Measurements from ENCODE around the gene LILRB1. TPM values are rescaled to one million over a fixed set of nuclear protein-coding genes. Genes with fewer than 3 reads are reported as not detected.

LILRB1 gene
- total RNA-seq, 2 donors from 2014 or later: 7.9 to 10.0 TPM

GRCh38 chr19:54600212-54600611 lies 30.1 kb upstream of the LILRB1 start:
- TF ChIP-seq CTCF (IDR thresholded peaks at IDR 0.05): no peak
- Histone ChIP-seq H3K4me1 (ENCODE audit: control insufficient read depth in 1 of 2, low read depth in 2 of 2) (no peaks in the 10 kb centered on the region), H3K27ac (no peak overlapping the region), H3K36me3 (no peaks in the 10 kb centered on the region), H3K9me3 (no peaks in the 10 kb centered on the region), H3K27me3 (replicated peaks; ENCODE audit: insufficient read depth) (no peaks in the 10 kb centered on the region), H3K4me3 (no peak overlapping the region)
- ATAC-seq (ENCODE audit: insufficient number of reproducible peaks, low FRiP score, low read depth) (no peak), DNase-seq (ENCODE audit: low spot score) (no peak)

GRCh38 chr19:54606230-54606629 lies 24.1 kb upstream of the LILRB1 start:
- no peaks in the 10 kb centered on the region for H3K9me3 ChIP-seq
- DNase-seq (ENCODE audit: low spot score) (no peak), ATAC-seq (ENCODE audit: insufficient number of reproducible peaks, low FRiP score, low read depth) (no peak)
- no peak overlapping the region for H3K4me3 ChIP-seq
- H3K4me1 ChIP-seq (ENCODE audit: control insufficient read depth in 1 of 2, low read depth in 2 of 2): no peaks in the 10 kb centered on the region
- TF ChIP-seq CTCF (IDR thresholded peaks at IDR 0.05): no peak
- H3K27me3 ChIP-seq (replicated peaks; ENCODE audit: insufficient read depth): no peaks in the 10 kb centered on the region
- no peaks in the 10 kb centered on the region for H3K36me3 ChIP-seq
- no peak overlapping the region for H3K27ac ChIP-seq

GRCh38 chr19:54606891-54607784 lies 23.1 kb upstream of the LILRB1 start:
- H3K36me3 ChIP-seq: no peaks in the 10 kb centered on the region
- TF ChIP-seq CTCF (IDR thresholded peaks at IDR 0.05): no peak
- ATAC-seq (ENCODE audit: insufficient number of reproducible peaks, low FRiP score, low read depth): no peak
- no peaks in the 10 kb centered on the region for H3K27me3 ChIP-seq (replicated peaks; ENCODE audit: insufficient read depth)
- no peaks in the 10 kb centered on the region for H3K9me3 ChIP-seq
- no peak overlapping the region for H3K4me3 ChIP-seq
- no peak overlapping the region for H3K27ac ChIP-seq
- H3K4me1 ChIP-seq (ENCODE audit: control insufficient read depth in 1 of 2, low read depth in 2 of 2): no peaks in the 10 kb centered on the region
- DNase-seq (ENCODE audit: low spot score): no peak

- H3K4me1 ChIP-seq (ENCODE audit: control insufficient read depth in 1 of 2, low read depth in 2 of 2): no peaks in the 10 kb centered on the region
- no peaks in the 10 kb centered on the region for H3K36me3 ChIP-seq
- DNase-seq (ENCODE audit: low spot score): no peak
- no peaks in the 10 kb centered on the region for H3K9me3 ChIP-seq
- H3K4me3 ChIP-seq: no peak overlapping the region
- TF ChIP-seq CTCF (IDR thresholded peaks at IDR 0.05): no peak
- H3K27ac ChIP-seq: no peak overlapping the region
- H3K27me3 ChIP-seq (replicated peaks; ENCODE audit: insufficient read depth): no peaks in the 10 kb centered on the region
- ATAC-seq (ENCODE audit: insufficient number of reproducible peaks, low FRiP score, low read depth): no peak
These were observed 22.5 kb upstream of the LILRB1 start for GRCh38 chr19:54607785-54608150.

- Histone ChIP-seq H3K4me1 (ENCODE audit: control insufficient read depth in 1 of 2, low read depth in 2 of 2) (no peaks in the 10 kb centered on the region), H3K27me3 (replicated peaks; ENCODE audit: insufficient read depth) (no peaks in the 10 kb centered on the region), H3K4me3 (no peak overlapping the region), H3K36me3 (no peaks in the 10 kb centered on the region), H3K9me3 (no peaks in the 10 kb centered on the region), H3K27ac (no peak overlapping the region)
- ATAC-seq (ENCODE audit: insufficient number of reproducible peaks, low FRiP score, low read depth) (no peak), DNase-seq (ENCODE audit: low spot score) (no peak)
- no peak for TF ChIP-seq CTCF (IDR thresholded peaks at IDR 0.05)
These were observed 22.1 kb upstream of the LILRB1 start for GRCh38 chr19:54608205-54608604.
